Measurements from ENCODE around the gene MATR3.
"Not testable (repeated sequence)": the region's sequence is repeated elsewhere in the genome, so short reads cannot be mapped to it uniquely, and the experiment has no call there.

MATR3 gene

DNA sequence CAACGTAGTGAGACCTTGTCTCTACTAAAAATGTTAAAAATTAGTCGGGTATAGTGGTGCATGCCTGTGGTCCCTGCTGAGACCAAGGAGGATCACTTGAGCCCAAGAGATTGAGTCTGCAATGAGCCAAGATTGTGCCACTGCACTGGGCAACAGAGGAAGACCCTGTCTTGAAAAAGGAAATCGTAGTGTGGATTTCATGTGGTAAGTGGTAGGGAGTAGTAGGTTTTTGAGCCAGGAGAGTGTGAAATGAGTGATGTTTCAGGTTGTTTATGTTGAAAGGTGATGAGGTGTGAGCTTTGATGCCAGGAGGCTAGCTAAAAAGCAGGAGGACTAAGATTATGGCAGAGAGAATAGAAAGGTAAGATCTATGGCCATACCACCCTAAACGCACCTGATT, 5.9 kb downstream of the MATR3 start:
- peak; percentile 18 to 25 for ATAC-seq

DNA sequence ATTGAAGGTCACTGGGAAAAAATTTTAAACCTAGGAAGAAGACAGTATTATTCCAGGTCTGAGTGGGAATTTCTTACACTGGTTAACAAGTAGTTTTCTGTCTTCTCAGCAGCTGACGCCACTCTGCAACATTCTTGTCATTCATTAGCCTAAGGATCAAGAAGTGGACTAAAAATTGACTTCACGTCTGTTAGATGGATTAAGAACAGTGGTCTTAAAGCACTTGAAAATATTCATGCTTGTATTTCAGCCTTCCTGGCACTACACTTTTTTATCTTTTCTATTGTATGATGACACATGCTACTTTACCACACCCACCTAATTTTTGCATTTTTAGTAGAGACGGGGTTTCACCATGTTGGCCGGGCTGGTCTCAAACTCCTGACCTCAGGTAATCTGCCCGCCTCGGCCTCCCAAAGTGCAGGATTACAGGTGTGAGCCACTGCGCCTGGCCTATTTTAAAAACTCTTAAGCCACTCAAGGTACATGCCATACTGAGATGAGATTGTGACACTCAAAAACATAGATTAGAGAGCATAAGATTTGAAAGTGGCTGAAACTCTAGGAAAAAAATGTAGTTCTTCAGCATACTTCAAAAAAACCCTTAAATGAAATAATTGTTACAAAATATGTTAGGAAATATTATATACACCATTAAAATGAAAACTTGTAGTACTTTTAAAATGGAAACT, 8.4 kb downstream of the MATR3 start:
- no peak for ATAC-seq

- ATAC-seq, result no peak
These were observed 11.1 kb downstream of the MATR3 start for GRCh38 chr5:139304391-139305324.

DNA sequence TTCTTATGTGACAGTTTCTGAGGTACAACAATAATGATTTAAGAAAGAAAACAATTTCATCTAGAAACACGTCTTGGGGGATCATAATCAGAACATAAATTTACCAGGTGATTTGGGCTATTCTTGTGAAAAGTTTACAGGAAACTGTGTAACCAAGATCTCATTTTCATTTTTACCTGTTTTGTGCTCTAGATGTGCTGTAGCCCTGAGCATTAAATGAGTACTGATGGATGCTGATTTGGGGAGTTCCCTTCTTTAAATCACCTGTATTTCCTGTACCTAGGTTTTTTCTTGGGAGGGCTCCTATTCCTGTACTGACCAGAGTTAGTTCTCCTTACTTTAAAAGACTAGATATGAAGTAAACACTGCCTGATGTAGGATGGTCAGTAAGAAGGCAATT, 12.7 kb downstream of the MATR3 start:
- ATAC-seq, result peak; percentile 54 to 55

- ATAC-seq, result peak; percentile 68 to 70
These were observed 13.3 kb downstream of the MATR3 start for GRCh38 chr5:139306628-139307379.

GRCh38 chr5:139308797-139309196, 15.3 kb downstream of the MATR3 start:
- no peak for ATAC-seq

DNA sequence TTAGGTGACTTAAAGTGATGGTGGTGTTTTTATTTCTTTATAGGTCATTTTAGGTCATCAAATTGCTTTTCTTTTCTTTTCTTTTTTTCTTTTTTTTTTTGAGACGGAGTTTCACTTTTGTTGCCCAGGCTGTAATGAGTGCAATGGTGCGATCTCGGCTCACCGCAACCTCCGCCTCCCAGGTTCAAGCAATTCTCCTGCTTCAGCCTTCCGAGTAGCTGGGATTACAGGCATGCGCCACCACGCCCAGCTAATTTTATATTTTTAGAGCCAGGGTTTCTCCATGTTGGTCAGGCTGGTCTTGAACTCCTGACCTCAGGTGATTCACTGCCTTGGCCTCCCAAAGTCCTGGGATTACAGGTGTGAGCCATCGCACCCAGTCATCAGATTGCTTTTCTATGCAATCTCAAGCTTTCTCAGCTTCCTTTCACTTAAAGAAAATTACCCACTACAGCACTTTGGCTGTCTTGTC, 17.2 kb downstream of the MATR3 start:
- ATAC-seq, result not testable (repeated sequence)

- no peak for ATAC-seq
These were observed 18.5 kb downstream of the MATR3 start for GRCh38 chr5:139312075-139312474.

- ATAC-seq, result no peak
These were observed 20.7 kb downstream of the MATR3 start for GRCh38 chr5:139314276-139314675.

DNA sequence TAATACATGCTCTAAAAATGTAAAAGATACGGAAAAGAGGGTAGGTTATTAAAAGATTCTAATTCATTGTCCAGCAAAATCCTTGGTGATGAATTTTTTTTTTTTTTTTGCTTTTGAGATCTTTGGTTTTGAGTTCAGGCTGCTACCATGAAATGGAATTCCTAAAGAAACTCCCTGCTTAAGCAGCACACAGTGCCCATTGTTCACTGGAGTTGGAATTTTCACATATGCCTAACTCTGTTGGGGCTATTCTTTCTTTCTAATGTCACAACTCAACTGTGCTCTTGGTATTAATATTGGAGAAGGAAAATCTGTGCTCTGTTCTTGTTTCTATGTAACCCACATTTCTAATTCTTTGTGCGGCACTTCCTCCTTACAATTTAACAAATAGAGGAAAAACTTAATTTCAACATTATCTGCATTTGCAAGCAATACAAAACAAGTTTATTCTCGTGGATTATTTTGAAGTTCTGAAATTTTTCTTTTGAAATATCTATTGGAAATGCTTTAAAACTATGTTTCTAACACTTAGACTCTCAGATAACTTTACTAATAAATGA, 21.6 kb downstream of the MATR3 start:
- ATAC-seq, result no peak

DNA sequence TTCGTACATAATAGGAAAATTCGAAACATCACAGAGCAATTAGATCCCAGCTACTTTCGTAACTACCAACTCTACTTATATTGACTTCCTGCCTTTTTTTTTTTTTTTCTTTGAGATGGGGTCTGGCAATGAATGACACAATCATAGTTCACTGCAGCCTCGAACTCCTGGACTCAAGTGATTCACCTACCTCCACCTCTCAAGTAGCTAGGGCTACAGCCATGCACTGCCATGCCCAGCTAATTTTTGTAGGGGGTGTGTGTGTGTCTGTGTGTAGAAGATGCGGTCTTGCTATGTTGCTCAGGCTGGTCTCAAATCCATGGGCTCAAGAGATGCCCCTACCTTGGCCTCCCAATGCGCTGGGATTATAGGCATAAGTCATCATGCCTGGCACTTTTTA, 42.3 kb downstream of the MATR3 start:
- ATAC-seq, result peak in 1 of 2 donors; percentile 53

GRCh38 chr5:139340051-139340450, 46.5 kb downstream of the MATR3 start:
- ATAC-seq, result no peak

- ATAC-seq, result peak; percentile 41 to 51
These were observed 47.7 kb downstream of the MATR3 start for GRCh38 chr5:139341187-139341688.

GRCh38 chr5:139341689-139342422, 48.3 kb downstream of the MATR3 start, which contains the start of gene PAIP2:
PAIP2 (plus strand) TSS chr5:139341854; CDS start chr5:139363785, 21,931 bp downstream.
- ATAC-seq, result peak; percentile 90 to 92

GRCh38 chr5:139342423-139342723, 48.8 kb downstream of the MATR3 start:
- ATAC-seq, result peak; percentile 66

GRCh38 chr5:139343476-139343875, 49.9 kb downstream of the MATR3 start:
- ATAC-seq, result no peak

DNA sequence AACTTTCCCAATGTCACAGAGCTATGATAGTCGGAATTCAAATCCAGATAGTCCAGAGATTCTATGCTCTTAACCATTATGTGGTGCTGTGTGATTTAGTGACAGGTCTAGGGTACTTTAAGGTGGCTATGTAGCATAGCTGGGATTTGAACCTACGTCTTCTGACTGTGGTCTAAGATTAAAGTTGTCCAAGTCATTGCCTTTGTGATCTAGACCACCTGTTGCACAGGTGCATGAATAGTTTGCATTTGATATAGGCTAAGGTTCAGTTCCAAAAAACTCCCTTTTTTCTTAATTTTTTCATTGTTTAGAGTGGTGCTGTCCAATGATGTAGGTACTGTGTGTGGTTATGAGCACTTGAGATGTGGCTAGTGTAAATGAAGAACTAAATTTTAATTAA, 50.6 kb downstream of the MATR3 start:
- no peak for ATAC-seq

GRCh38 chr5:139345442-139345841, 51.9 kb downstream of the MATR3 start:
- ATAC-seq, result not testable (repeated sequence)

GRCh38 chr5:139347863-139348262, 54.3 kb downstream of the MATR3 start:
- ATAC-seq, result not testable (repeated sequence)

DNA sequence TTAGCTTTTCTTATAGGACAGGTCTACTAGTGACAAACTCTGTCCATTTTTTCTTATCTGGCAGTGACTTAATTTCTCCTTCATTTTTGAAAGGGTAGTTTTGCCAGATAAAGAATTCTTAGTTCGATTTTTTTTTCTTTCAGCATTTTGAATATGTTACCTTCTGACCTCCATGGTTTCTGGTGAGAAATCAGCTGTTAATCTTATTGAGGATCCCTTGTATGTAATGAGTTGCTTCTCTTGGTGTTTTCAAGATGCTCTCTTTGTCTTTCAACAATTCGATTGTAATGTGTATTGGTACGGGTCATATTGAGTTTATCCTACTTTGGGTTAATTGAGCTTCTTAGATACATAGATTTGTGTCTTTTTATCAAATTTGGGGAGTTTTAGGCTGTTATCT, 60.6 kb downstream of the MATR3 start:
- no peak for ATAC-seq

DNA sequence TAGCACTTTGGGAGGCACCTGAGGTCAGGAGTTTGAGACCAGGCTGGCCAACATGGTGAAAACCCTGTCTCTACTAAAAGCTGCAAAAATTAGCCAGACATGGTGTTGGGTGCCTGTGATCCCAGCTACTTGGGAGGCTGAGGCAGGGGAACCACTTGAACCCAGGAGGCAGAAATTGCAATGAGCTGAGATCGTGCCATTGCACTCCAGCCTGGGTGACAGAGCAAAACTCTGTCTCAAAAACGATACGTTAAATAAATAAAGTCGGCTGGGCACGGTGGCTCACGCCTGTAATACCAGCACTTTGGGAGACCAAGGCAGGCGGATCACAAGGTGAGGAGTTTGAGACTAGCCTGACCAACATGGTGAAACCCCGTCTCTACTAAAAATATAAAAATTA, 62.4 kb downstream of the MATR3 start:
- ATAC-seq, result not testable (repeated sequence)

GRCh38 chr5:139358064-139358463, 64.5 kb downstream of the MATR3 start:
- ATAC-seq, result no peak

Measured in activated CD4-positive, CD25-positive, alpha-beta regulatory T cell treated with anti-CD3 and anti-CD28 coated beads, Interleukin-2, amount 50 U/mL, for 24 hours (primary cell).